MM.1S (cell line): Measurements from ENCODE around the gene NXPH4.

Experiments
- DNase-seq: peaks from one replicate; pipeline ENCODE4 v3.0.0-alpha.2; 2015
- H2AFZ ChIP-seq: fragments of 300-600 bp; sonication (generic); 2 replicates; pipeline ENCODE4 v1.6.0; 2016; ENCODE audit warnings: antibody characterized with exemption, low read length
- H3F3A ChIP-seq: fragments of 300-600 bp; sonication (generic); 2 replicates; pipeline ENCODE4 v1.6.1; 2016; ENCODE audit warnings: mild to moderate bottlenecking, antibody characterized with exemption, low read length, moderate library complexity, mixed read lengths; ENCODE audit not compliant: insufficient read depth
- H3K27ac ChIP-seq: fragments of 300-600 bp; sonication (generic); 2 replicates; pipeline ENCODE4 v1.5.1; 2016; ENCODE audit warnings: mild to moderate bottlenecking, low read length
- H3K27me3 ChIP-seq: fragments of 300-600 bp; sonication (generic); replicated peaks from 2 replicates; pipeline ENCODE4 v1.6.0; 2016; ENCODE audit warnings: low read length; ENCODE audit not compliant: insufficient read depth
- H3K36me3 ChIP-seq: fragments of 300-600 bp; sonication (generic); replicated peaks from 2 replicates; pipeline ENCODE4 v1.6.1; 2016; ENCODE audit warnings: mild to moderate bottlenecking, low read length, mixed read lengths; ENCODE audit not compliant: insufficient read depth
- H3K4me1 ChIP-seq: fragments of 300-600 bp; sonication (generic); 2 replicates; pipeline ENCODE4 v1.6.1; 2016; ENCODE audit warnings: low read length, mixed read lengths
- H3K4me2 ChIP-seq: fragments of 300-600 bp; sonication (generic); 2 replicates; pipeline ENCODE4 v1.6.0; 2016; ENCODE audit warnings: low read depth, low read length
- H3K4me3 ChIP-seq: fragments of 300-600 bp; sonication (generic); 2 replicates; pipeline ENCODE4 v1.5.1; 2016; ENCODE audit warnings: low read length, mixed read lengths
- H3K79me2 ChIP-seq: fragments of 300-600 bp; sonication (generic); 2 replicates; pipeline ENCODE4 v1.6.1; 2016; ENCODE audit warnings: mixed run types, low read length, mixed read lengths
- H3K9ac ChIP-seq: fragments of 300-600 bp; sonication (generic); 2 replicates; pipeline ENCODE4 v1.6.1; 2016; ENCODE audit warnings: low read length, mixed read lengths
- H3K9me2 ChIP-seq: fragments of 300-600 bp; sonication (generic); replicated peaks from 2 replicates; pipeline ENCODE4 v1.6.1; 2016; ENCODE audit warnings: mild to moderate bottlenecking, low read length, mixed read lengths; ENCODE audit not compliant: insufficient read depth
- H3K9me3 ChIP-seq: fragments of 300-600 bp; sonication (generic); replicated peaks from 2 replicates; pipeline ENCODE4 v1.6.1; 2016; ENCODE audit warnings: mild to moderate bottlenecking, low read length, mixed read lengths; ENCODE audit not compliant: insufficient read depth
- H4K20me1 ChIP-seq: fragments of 300-600 bp; sonication (generic); 2 replicates; pipeline ENCODE4 v1.6.1; 2016; ENCODE audit warnings: mild to moderate bottlenecking, low read length, moderate library complexity, mixed read lengths; ENCODE audit not compliant: insufficient read depth
- CTCF ChIP-seq: fragments of 300-600 bp; sonication (generic); IDR thresholded peaks from 2 replicates; pipeline ENCODE4 v1.5.1; 2016; ENCODE audit warnings: antibody characterized with exemption, low read length, mixed read lengths
- EZH2 ChIP-seq: fragments of 300-600 bp; sonication (generic); optimal IDR thresholded peaks from 2 replicates; pipeline ENCODE3; 2017; ENCODE audit warnings: low read depth, mild to moderate bottlenecking, antibody characterized with exemption, low read length, mixed read lengths
- EZH2phosphoT487 ChIP-seq: fragments of 300-600 bp; sonication (generic); IDR thresholded peaks from 2 replicates; pipeline ENCODE4 v1.6.1; 2018; ENCODE audit warnings: antibody characterized with exemption, low read length

The NXPH4 gene

GRCh38 chr12:57254506-57255280 lies 38.1 kb downstream of the NXPH4 start:
- Histone ChIP-seq H3K27ac (no peak overlapping the region), H3K79me2 (no peaks in the 10 kb centered on the region), H3K9me3 (no peaks in the 10 kb centered on the region), H3K9ac (no peak overlapping the region), H3K27me3 (no peaks in the 10 kb centered on the region), H3K4me1 (no peaks in the 10 kb centered on the region), H2AFZ (no peak overlapping the region), H3K4me3 (no peak overlapping the region), H3K36me3 (no peaks in the 10 kb centered on the region), H3F3A (no peaks in the 10 kb centered on the region), H3K9me2 (no peaks in the 10 kb centered on the region), H3K4me2 (no peak overlapping the region), H4K20me1 (no peaks in the 10 kb centered on the region)
- DNase-seq = no peak
- TF ChIP-seq EZH2phosphoT487 (no peak), EZH2 (no peak), CTCF (no peak)

DNA sequence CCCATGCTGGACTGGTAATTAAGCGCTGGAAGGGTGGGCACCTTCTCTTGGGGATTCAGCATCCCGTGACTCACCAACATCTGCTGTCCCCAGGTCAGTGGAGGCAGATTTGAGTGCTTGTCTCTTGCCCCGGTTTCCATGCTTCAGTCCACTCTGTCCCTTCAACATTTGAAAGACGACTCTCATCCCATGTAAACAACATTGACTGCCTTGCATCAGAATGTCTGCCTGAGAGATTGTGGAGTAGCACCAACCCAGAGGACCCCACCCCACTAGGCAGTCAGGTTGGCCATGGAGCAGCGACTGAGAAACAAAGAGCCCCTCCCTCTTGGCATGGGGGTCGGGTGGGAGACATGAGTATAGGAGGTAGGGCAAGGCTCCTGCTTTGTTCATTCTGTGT lies 39.3 kb downstream of the NXPH4 start:
- no peak overlapping the region for H3K4me3 ChIP-seq
- H3K9ac ChIP-seq = no peak overlapping the region
- no peaks in the 10 kb centered on the region for H3K9me2 ChIP-seq
- no peaks in the 10 kb centered on the region for H3K4me1 ChIP-seq
- H3K79me2 ChIP-seq = no peaks in the 10 kb centered on the region
- H3F3A ChIP-seq = no peaks in the 10 kb centered on the region
- H3K27ac ChIP-seq = no peak overlapping the region
- no peaks in the 10 kb centered on the region for H3K27me3 ChIP-seq
- no peak for DNase-seq
- H4K20me1 ChIP-seq = no peaks in the 10 kb centered on the region
- no peak overlapping the region for H2AFZ ChIP-seq
- no peak overlapping the region for H3K4me2 ChIP-seq
- TF ChIP-seq EZH2 (no peak), EZH2phosphoT487 (no peak), CTCF (no peak)
- no peaks in the 10 kb centered on the region for H3K9me3 ChIP-seq
- H3K36me3 ChIP-seq = no peaks in the 10 kb centered on the region

- DNase-seq = no peak
- Histone ChIP-seq H3K4me1 (no peaks in the 10 kb centered on the region), H3K9me2 (no peaks in the 10 kb centered on the region), H3K36me3 (no peaks in the 10 kb centered on the region), H3K9ac (no peak overlapping the region), H4K20me1 (no peaks in the 10 kb centered on the region), H3K27me3 (no peaks in the 10 kb centered on the region), H3F3A (no peaks in the 10 kb centered on the region), H3K27ac (no peak overlapping the region), H3K4me3 (no peak overlapping the region), H2AFZ (no peak overlapping the region), H3K4me2 (no peak overlapping the region), H3K79me2 (no peaks in the 10 kb centered on the region), H3K9me3 (no peaks in the 10 kb centered on the region)
- TF ChIP-seq EZH2 (no peak), EZH2phosphoT487 (no peak), CTCF (no peak)
Measured at GRCh38 chr12:57258977-57259970, 42.7 kb downstream of the NXPH4 start.
